GM19099 (cell line): ENCODE data around the gene SAP30BP.

ENCODE experiments used
- POLR2A ChIP-seq: IDR thresholded peaks from 3 replicates; pipeline ENCODE4 v1.6.1; 2011; ENCODE audit warnings: low read depth; ENCODE audit not compliant: insufficient read length; ENCODE audit errors: extremely low read depth

Gene SAP30BP

GRCh38 chr17:75749545-75750389, 82.6 kb downstream of the SAP30BP start:
- TF ChIP-seq POLR2A = no peak

- no peak for TF ChIP-seq POLR2A
These were observed 83.7 kb downstream of the SAP30BP start for GRCh38 chr17:75750661-75751423.

- TF ChIP-seq POLR2A = no peak
These were observed 84.7 kb downstream of the SAP30BP start for GRCh38 chr17:75751676-75752404.

- TF ChIP-seq POLR2A = no peak
These were observed 85.2 kb downstream of the SAP30BP start for GRCh38 chr17:75752405-75752709.

- no peak for TF ChIP-seq POLR2A
These were observed 85.8 kb downstream of the SAP30BP start for GRCh38 chr17:75752802-75753513.

DNA sequence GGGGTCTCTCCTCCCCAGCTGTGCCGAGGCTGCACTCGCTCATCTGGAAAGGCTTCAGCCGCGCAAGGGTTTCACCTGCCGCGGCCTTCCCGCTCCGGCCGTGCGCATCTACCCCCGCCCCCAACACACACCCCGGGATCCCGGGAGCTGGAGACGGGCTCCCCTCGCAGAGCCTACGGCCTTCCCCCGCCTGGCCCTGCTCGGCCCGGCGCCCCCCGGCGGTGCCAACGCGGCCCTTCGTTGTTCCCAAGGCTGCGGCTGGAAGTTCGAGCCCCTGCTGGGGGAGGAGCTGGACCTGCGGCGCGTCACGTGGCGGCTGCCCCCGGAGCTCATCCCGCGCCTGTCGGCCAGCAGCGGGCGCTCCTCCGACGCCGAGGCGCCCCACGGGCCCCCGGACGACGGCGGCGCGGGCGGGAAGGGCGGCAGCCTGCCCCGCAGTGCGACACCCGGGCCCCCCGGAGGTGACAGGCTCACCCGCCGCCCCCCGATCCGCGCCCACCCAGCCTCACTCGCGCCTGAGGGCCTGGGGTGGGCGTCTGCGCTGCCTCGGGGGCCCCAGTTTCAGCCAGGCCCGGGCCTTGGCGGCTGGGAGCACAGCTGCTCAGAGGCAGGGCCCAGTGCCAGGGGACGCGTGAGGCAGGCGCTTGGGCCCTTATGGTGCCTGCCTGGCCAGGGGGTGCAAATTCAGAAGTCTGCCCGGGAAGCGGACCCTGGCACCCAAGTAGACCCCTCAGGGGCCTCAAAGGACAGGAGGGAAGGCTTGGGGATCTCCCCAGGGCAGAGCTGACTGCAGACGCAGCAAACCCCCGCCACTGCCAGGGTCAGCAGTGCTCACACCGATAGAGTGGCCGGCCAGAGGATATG, 86.6 kb downstream of the SAP30BP start:
- peak; percentile 22 for TF ChIP-seq POLR2A

GRCh38 chr17:75754378-75755204, 87.5 kb downstream of the SAP30BP start:
- TF ChIP-seq POLR2A = no peak

GRCh38 chr17:75755205-75755901, 88.2 kb downstream of the SAP30BP start:
- TF ChIP-seq POLR2A = no peak

DNA sequence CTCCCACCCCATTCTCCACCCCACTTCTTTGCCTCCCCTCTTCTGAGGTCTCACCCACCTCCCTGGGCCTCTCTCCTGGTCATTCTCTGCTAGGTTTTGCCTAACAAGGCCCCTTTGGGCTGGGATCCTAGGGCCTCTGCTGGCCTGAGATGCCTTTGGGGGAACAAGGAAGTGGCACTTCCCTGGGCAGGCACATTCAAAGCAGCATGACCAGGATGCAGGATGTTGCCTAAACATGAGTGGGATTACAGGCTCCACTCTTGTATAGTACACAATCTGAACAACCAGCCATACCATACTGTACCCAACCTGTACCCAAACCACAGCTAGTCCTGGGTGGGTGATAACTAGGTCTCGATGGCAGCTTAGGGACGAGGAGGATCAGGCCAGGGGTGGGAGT, 88.9 kb downstream of the SAP30BP start:
- TF ChIP-seq POLR2A = no peak

GRCh38 chr17:75756451-75757085, 89.4 kb downstream of the SAP30BP start:
- no peak for TF ChIP-seq POLR2A

GRCh38 chr17:75757086-75757681, 90.0 kb downstream of the SAP30BP start:
- TF ChIP-seq POLR2A = no peak
